Stimulated activated naive CD4-positive, alpha-beta T cell treated with Interleukin-2 at 50 U/mL for 16 hours (primary cell): ENCODE results near the gene ABTB1.

ENCODE experiments used
- DNase-seq: peaks from one replicate; lab custom pipeline; 2025; lab: John Stamatoyannopoulos, UW

The ABTB1 gene

GRCh38 chr3:127720985-127721935, 48.5 kb downstream of the ABTB1 start:
- DNase-seq, result no peak

GRCh38 chr3:127722091-127722784, 49.5 kb downstream of the ABTB1 start:
- no peak for DNase-seq

GRCh38 chr3:127723011-127723567, 50.3 kb downstream of the ABTB1 start:
- no peak for DNase-seq

- DNase-seq, result no peak
Observed at GRCh38 chr3:127726894-127727293, 54.1 kb downstream of the ABTB1 start.

- no peak for DNase-seq
Observed at GRCh38 chr3:127728417-127729015, 55.8 kb downstream of the ABTB1 start.

GRCh38 chr3:127729556-127730056, 56.9 kb downstream of the ABTB1 start:
- no peak for DNase-seq

GRCh38 chr3:127730171-127730570, 57.4 kb downstream of the ABTB1 start:
- DNase-seq, result no peak
